Measurements from ENCODE around the gene RBMS2. TPM values are rescaled to one million over a fixed set of nuclear protein-coding genes. Genes with fewer than 3 reads are reported as not detected.

RBMS2 gene
- total and polyA plus RNA-seq, 10 of the 15 experiments (the other 5 are each of a cell fraction or from before 2014, with no cell fraction given): 0.56 to 7.1 (median 2.4) TPM

GRCh38 chr12:56572288-56572687 lies 50.7 kb downstream of the RBMS2 start:
- Histone ChIP-seq H3K4me1 (ENCODE audit: control insufficient read depth, insufficient read depth, low read length) (peaks cover 10% of the 10 kb centered on the region), H3K4me3 (no peak overlapping the region), H4K20me1 (ENCODE audit: control insufficient read depth, insufficient read depth) (no peaks in the 10 kb centered on the region), H3K27ac (ENCODE audit: control insufficient read depth, insufficient read depth) (no peak overlapping the region), H3K4me2 (ENCODE audit: control insufficient read depth, insufficient read depth) (no peak overlapping the region), H3K27me3 (replicated peaks in 1 of 2; ENCODE audit: control insufficient read depth in 2 of 2, insufficient read depth in 2 of 2, low read length in 1 of 2) (no peaks in the 10 kb centered on the region), H3K9me3 (replicated peaks; ENCODE audit: control insufficient read depth, insufficient read depth, low read length) (no peaks in the 10 kb centered on the region), H3K9ac (ENCODE audit: control insufficient read depth, insufficient read depth, low read length) (no peak overlapping the region), H3K36me3 (ENCODE audit: control insufficient read depth in 2 of 2, insufficient read depth in 2 of 2, low read length in 1 of 2) (no peaks in the 10 kb centered on the region), H3K79me2 (ENCODE audit: control insufficient read depth, insufficient read depth, low read length) (no peaks in the 10 kb centered on the region), H2AFZ (ENCODE audit: control insufficient read depth, low read depth, low read length) (no peak overlapping the region)
- no TSS peak for BruUV-seq (replicated peaks)
- intact Hi-C loops (cut with micrococcal nuclease; ENCODE audit: unreplicated experiment): no loop called here
- ATAC-seq (no peak), DNase-seq (ENCODE audit: low read depth, low spot score) (no peak), FAIRE-seq (no peak)
- CTCF ChIA-PET: interaction anchor here (0.5 to 6.8 kb wide), 10 partner anchors 17 to 533 kb away, joined by 3 to 56 read pairs (median 5); no protein-coding TSS in a partner anchor
- TF ChIP-seq RB1 (IDR thresholded peaks at IDR 0.05; ENCODE audit: borderline replicate concordance) (no peak), ESRRA (IDR thresholded peaks at IDR 0.05; ENCODE audit: low read length) (no peak), TCF7 (IDR thresholded peaks at IDR 0.05; ENCODE audit: borderline replicate concordance) (no peak), POLR2A (IDR thresholded peaks at IDR 0.05; ENCODE audit: low read depth, low read length) (no peak), HSF1 (IDR thresholded peaks at IDR 0.05; ENCODE audit: low read depth, low read length) (no peak), ZNF384 (IDR thresholded peaks at IDR 0.05; ENCODE audit: borderline replicate concordance, low read depth, low read length) (no peak), SMAD1 (IDR thresholded peaks at IDR 0.05; ENCODE audit: low read depth, partially characterized antibody) (no peak), BHLHE40 (IDR thresholded peaks at IDR 0.05; ENCODE audit: borderline replicate concordance in 1 of 2, low read depth in 2 of 2, low read length in 1 of 2) (no peak), NRF1 (conservative IDR thresholded peaks at IDR 0.05; ENCODE audit: low read depth, low read length) (no peak), HDGF (IDR thresholded peaks at IDR 0.05) (no peak), FOXM1 (IDR thresholded peaks at IDR 0.05; ENCODE audit: low read depth, low read length) (no peak), LARP7 (IDR thresholded peaks at IDR 0.05) (no peak), DPF2 (IDR thresholded peaks at IDR 0.05) (no peak), RCOR1 (conservative IDR thresholded peaks at IDR 0.05; ENCODE audit: low read depth, low read length) (no peak)
- TF ChIP-seq, protein P1, sequence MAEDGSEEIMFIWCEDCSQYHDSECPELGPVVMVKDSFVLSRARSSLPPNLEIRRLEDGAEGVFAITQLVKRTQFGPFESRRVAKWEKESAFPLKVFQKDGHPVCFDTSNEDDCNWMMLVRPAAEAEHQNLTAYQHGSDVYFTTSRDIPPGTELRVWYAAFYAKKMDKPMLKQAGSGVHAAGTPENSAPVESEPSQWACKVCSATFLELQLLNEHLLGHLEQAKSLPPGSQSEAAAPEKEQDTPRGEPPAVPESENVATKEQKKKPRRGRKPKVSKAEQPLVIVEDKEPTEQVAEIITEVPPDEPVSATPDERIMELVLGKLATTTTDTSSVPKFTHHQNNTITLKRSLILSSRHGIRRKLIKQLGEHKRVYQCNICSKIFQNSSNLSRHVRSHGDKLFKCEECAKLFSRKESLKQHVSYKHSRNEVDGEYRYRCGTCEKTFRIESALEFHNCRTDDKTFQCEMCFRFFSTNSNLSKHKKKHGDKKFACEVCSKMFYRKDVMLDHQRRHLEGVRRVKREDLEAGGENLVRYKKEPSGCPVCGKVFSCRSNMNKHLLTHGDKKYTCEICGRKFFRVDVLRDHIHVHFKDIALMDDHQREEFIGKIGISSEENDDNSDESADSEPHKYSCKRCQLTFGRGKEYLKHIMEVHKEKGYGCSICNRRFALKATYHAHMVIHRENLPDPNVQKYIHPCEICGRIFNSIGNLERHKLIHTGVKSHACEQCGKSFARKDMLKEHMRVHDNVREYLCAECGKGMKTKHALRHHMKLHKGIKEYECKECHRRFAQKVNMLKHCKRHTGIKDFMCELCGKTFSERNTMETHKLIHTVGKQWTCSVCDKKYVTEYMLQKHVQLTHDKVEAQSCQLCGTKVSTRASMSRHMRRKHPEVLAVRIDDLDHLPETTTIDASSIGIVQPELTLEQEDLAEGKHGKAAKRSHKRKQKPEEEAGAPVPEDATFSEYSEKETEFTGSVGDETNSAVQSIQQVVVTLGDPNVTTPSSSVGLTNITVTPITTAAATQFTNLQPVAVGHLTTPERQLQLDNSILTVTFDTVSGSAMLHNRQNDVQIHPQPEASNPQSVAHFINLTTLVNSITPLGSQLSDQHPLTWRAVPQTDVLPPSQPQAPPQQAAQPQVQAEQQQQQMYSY (CRISPR knock-in tag; IDR thresholded peaks at IDR 0.05): no peak
- in situ Hi-C loops (cut with MboI): no loop called here
- POLR2A ChIA-PET: interaction anchor here (0.7 kb wide), 1 partner anchor 371 kb away, joined by 3 read pairs; no protein-coding TSS in a partner anchor
- RAD21 ChIA-PET (ENCODE audit: unreplicated experiment): no interaction called here
- SMC1A ChIA-PET (ENCODE audit: uncharacterized antibody, unreplicated experiment): interaction anchor here (1.6 to 3.0 kb wide), 2 partner anchors 31 to 58 kb away, joined by 4 to 25 read pairs; no protein-coding TSS in a partner anchor
- 0% methylated on average over 1 of the region's 1 CpG for WGBS (ENCODE audit: insufficient coverage, insufficient replicate concordance, low lambda C conversion rate, missing lambda C conversion rate)
